K562 (cell line): Measurements from ENCODE around the gene BRCA1. TPM values are rescaled to one million over a fixed set of nuclear protein-coding genes. Genes with fewer than 3 reads are reported as not detected.

Experiments
- CREM ChIP-seq: IDR thresholded peaks from 2 replicates; pipeline ENCODE4 v1.6.1; 2014; ENCODE audit warnings: antibody characterized with exemption, low read depth
- ETS1 ChIP-seq: conservative IDR thresholded peaks from 2 replicates; pipeline ENCODE4 v1.6.1; 2011; ENCODE audit warnings: low read depth, mild to moderate bottlenecking, low read length; ENCODE audit not compliant: control insufficient read depth
- ETS2 ChIP-seq: IDR thresholded peaks from 2 replicates; pipeline ENCODE4 v1.6.1; 2016; ENCODE audit warnings: borderline replicate concordance, missing genetic modification characterization, mild to moderate bottlenecking, moderate library complexity, missing compliant biosample characterization; ENCODE audit not compliant: poor library complexity, severe bottlenecking
- KLF1 ChIP-seq: fragments of 450-650 bp; IDR thresholded peaks from 2 replicates; pipeline ENCODE4 v1.6.1; 2016; ENCODE audit warnings: missing genetic modification characterization, missing compliant biosample characterization
- MBD2 ChIP-seq: sonication (generic); IDR thresholded peaks from 2 replicates; pipeline ENCODE4 v1.6.1; 2016; ENCODE audit warnings: low read depth, borderline replicate concordance
- MCM5 ChIP-seq: fragments of 450-650 bp; IDR thresholded peaks from 2 replicates; pipeline ENCODE4 v1.6.1; 2016; ENCODE audit warnings: low read depth
- MYNN ChIP-seq, 2 experiments: sonication (generic); formaldehyde crosslinking in 1 of 2; IDR thresholded peaks; 2 replicates each; pipeline versions ENCODE4 v1.5.0 to v1.6.1; 2016 to 2020; ENCODE audit warnings: antibody characterized with exemption in 1 of 2, missing genetic modification reagents in 1 of 2
- PCBP1 ChIP-seq: fragments of 200-400 bp; formaldehyde crosslinking; IDR thresholded peaks from 2 replicates; pipeline ENCODE4 v1.6.1; 2018; ENCODE audit warnings: mild to moderate bottlenecking, low read depth, low read length; ENCODE audit not compliant: poor library complexity, severe bottlenecking
- PCBP2 ChIP-seq: fragments of 200-400 bp; formaldehyde crosslinking; IDR thresholded peaks from 2 replicates; pipeline ENCODE4 v1.6.1; 2018; ENCODE audit warnings: low read length, low read depth, mild to moderate bottlenecking, moderate library complexity; ENCODE audit not compliant: poor library complexity, severe bottlenecking
- POLR2AphosphoS5 ChIP-seq: IDR thresholded peaks from 2 replicates; pipeline ENCODE4 v1.6.1; 2011; ENCODE audit warnings: mild to moderate bottlenecking, low read depth, low read length, moderate library complexity; ENCODE audit not compliant: control insufficient read depth, insufficient read depth
- RREB1 ChIP-seq: fragments of 250-450 bp; sonication (Bioruptor Pico); IDR thresholded peaks from 2 replicates; pipeline ENCODE4 v1.4.0; 2020
- U2AF1 ChIP-seq: fragments of 200-400 bp; formaldehyde crosslinking; optimal IDR thresholded peaks from 2 replicates; pipeline ENCODE3; 2017; ENCODE audit warnings: mild to moderate bottlenecking, low read depth, low read length, moderate library complexity
- ZBTB5 ChIP-seq: fragments of 450-650 bp; IDR thresholded peaks from 2 replicates; pipeline ENCODE4 v1.6.1; 2017; ENCODE audit warnings: antibody characterized with exemption
- ZNF174 ChIP-seq: fragments of 250-450 bp; sonication (Bioruptor Pico); IDR thresholded peaks from 2 replicates; pipeline ENCODE4 v1.4.0; 2020; ENCODE audit warnings: mild to moderate bottlenecking
- ZNF324 ChIP-seq: fragments of 250-450 bp; sonication (Bioruptor Pico); IDR thresholded peaks from 2 replicates; pipeline ENCODE4 v1.4.0; 2020; ENCODE audit warnings: mild to moderate bottlenecking
- ZNF75A ChIP-seq: fragments of 450-650 bp; formaldehyde crosslinking; IDR thresholded peaks from 2 replicates; pipeline ENCODE4 v1.4.0; 2020; ENCODE audit warnings: mild to moderate bottlenecking
- ZNF766 ChIP-seq: fragments of 200-800 bp; sonication (Bioruptor generic); conservative IDR thresholded peaks from 2 replicates; pipeline ENCODE4 v1.6.1; 2016; ENCODE audit warnings: missing genetic modification characterization, missing compliant biosample characterization
- polyA plus RNA-seq, 8 experiments: library from polyadenylated mRNA; depleted of rRNA in 4 of 8; stranded (reverse) in 5 of 8; unstranded in 3 of 8; fragments of >200 nt; fragmentation: Nextera tagmentation in 2 of 8; fragmentation: Illumina TruSeq in 1 of 8; extraction: Ambion mirVana in 2 of 8; extraction: Trizol in 1 of 8; gene quantifications; 2 replicates each; pipeline versions ENCODE4 v1.2.1 to v1.2.3, GENCODE V29; 2011 to 2014; ENCODE audit warnings: inconsistent platforms in 1 of 8, missing spikeins in 1 of 8
- total RNA-seq, 7 experiments: library from RNA; depleted of rRNA in 6 of 7; stranded (reverse); fragments of >200 nt in 6 of 7; fragmentation: Illumina TruSeq in 2 of 7; extraction: Trizol in 2 of 7; gene quantifications; 2 replicates each; pipeline versions ENCODE4 v1.2.1 to v1.2.3, GENCODE V29; 2011 to 2021; ENCODE audit warnings: low replicate concordance in 1 of 7

BRCA1 gene
- total and polyA plus RNA-seq, 9 of the 15 experiments (the other 6 are each of a cell fraction or from before 2014, with no cell fraction given): 25.9 to 95.3 (median 62.3) TPM

DNA sequence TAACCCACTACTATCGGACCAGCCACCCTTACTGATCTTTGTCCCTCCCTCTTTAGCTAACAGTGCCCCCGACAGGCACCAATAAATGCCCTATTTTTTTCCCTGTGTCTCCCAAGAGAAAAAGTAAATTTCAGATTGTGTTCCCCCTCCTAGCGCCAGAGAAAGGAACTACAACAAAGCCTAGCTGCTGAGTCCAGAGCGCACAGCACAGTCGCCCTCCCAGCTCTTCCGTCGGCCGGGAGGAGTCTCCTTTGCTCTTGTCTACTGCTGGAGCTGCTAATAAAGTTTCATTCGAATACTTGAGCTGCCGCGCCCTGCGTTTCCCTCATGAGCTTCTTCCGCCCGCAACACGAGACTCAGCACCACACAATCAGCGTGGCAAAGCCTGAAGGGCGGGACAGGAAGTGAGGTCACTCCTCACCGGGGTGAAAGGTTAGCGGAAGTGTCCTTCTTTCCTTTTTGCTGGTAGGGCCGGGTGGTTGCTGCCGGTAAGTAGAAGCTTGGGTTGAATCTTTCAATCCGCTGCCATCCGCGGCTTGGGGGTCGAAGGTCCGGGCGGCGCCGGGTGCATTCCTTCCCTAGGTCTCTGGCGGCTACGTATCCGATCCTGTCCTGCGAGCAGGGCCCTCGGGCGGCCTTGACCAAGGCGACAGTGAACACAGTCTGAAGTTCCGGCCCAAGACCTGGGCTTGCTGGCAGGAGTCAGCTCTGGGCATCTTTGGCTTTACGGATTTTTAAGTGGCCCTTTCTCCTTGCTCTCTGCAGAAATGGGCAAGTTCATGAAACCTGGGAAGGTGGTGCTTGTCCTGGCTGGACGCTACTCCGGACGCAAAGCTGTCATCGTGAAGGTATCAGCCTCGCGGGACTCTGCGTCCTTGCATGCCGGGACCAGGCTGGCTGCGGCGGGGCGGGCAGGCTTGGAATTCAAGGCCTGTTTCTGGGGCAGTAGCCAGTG lies 126.9 kb downstream of the BRCA1 start, which contains the start of gene RPL27 (continued):
- TF ChIP-seq ZBTB5 (no peak), CREM (peak; percentile 96), ETS2 (tag) (no peak), POLR2AphosphoS5 (peak; percentile 97), PCBP1 (no peak), ZNF75A (CRISPR knock-in tag) (no peak), ETS1 (peak; percentile 96), MYNN (IDR thresholded peaks at IDR 0.05) (peak; percentile 71), MYNN (CRISPR knock-in tag; IDR thresholded peaks at IDR 0.05) (no peak), ZNF324 (CRISPR knock-in tag) (no peak), U2AF1 (no peak), MCM5 (no peak), ZNF174 (CRISPR knock-in tag) (no peak), RREB1 (CRISPR knock-in tag) (no peak), PCBP2 (no peak), KLF1 (tag) (peak; percentile 96), ZNF766 (peak; percentile 52; the same call in 1 of the 2 replicates), MBD2 (peak; percentile 88)
